Measurements from ENCODE around the gene SNX13.

DNA sequence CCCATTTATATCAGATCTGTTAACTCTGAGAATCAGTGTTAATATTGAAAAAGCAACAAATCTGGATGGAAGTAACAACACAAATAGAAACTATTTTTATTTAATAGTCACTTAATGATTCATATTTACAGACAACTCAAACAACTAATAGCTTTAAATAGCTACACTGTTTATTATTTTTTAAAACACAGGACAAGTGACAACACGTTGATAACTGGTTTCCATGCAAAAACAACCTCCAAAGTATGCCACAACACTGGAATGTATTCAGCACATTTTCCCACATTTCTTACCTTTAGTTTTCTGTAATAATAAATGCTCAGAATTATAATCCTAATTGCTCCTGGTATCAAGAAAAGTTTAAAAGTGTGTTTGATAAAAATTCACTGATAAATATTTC is 4.0 kb downstream of the SNX13 start:
- TF ChIP-seq, protein P1, sequence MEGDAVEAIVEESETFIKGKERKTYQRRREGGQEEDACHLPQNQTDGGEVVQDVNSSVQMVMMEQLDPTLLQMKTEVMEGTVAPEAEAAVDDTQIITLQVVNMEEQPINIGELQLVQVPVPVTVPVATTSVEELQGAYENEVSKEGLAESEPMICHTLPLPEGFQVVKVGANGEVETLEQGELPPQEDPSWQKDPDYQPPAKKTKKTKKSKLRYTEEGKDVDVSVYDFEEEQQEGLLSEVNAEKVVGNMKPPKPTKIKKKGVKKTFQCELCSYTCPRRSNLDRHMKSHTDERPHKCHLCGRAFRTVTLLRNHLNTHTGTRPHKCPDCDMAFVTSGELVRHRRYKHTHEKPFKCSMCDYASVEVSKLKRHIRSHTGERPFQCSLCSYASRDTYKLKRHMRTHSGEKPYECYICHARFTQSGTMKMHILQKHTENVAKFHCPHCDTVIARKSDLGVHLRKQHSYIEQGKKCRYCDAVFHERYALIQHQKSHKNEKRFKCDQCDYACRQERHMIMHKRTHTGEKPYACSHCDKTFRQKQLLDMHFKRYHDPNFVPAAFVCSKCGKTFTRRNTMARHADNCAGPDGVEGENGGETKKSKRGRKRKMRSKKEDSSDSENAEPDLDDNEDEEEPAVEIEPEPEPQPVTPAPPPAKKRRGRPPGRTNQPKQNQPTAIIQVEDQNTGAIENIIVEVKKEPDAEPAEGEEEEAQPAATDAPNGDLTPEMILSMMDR (IDR thresholded peaks at IDR 0.05; ENCODE audit: low read length): no peak
- TF ChIP-seq EZH2 (optimal IDR thresholded peaks at IDR 0.05; ENCODE audit: low read depth, low read length): no peak
